Measurements from ENCODE around the gene OR2G3. TPM values are rescaled to one million over a fixed set of nuclear protein-coding genes. Genes with fewer than 3 reads are reported as not detected.

Gene OR2G3
- total and polyA plus RNA-seq, 2 donors (not counting 3 experiments of a cell fraction or from before 2014, with no cell fraction given) = not detected

- TF ChIP-seq FOS (IDR thresholded peaks at IDR 0.05; ENCODE audit: borderline replicate concordance, insufficient read depth, low read length) = no peak
- BruUV-seq (replicated peaks) = no TSS peak
- no peaks in the 10 kb centered on the region for H3K9me1 ChIP-seq (replicated peaks; ENCODE audit: control insufficient read depth, extremely low read depth, insufficient read depth, low read length)
- intact Hi-C loops (cut with micrococcal nuclease) (no loop called here), dilution Hi-C loops (cut with MboI; ENCODE audit: extremely low pct_ligation_motif_present, low sequenced_read_pairs) (no loop called here)
- H3K4me1 ChIP-seq (ENCODE audit: control insufficient read depth, extremely low read depth, insufficient read depth, low read length) = no peaks in the 10 kb centered on the region
- H3K27ac ChIP-seq (ENCODE audit: insufficient read depth, low read depth, low read length) = no peak overlapping the region
- no peak overlapping the region for H2AFZ ChIP-seq (ENCODE audit: low read depth, low read length)
- H3K9me3 ChIP-seq (replicated peaks; ENCODE audit: control insufficient read depth, insufficient read depth, low read length) = peaks cover 3% of the 10 kb centered on the region
- H4K20me1 ChIP-seq (replicated peaks; ENCODE audit: control insufficient read depth, extremely low read depth, insufficient read depth, low read length) = no peaks in the 10 kb centered on the region
- ChIA-PET POLR2A (no interaction called here), CTCF (no interaction called here)
- no peak overlapping the region for H3K4me3 ChIP-seq (replicated peaks in 1 of 3; ENCODE audit: insufficient read depth in 1 of 3, low read depth in 1 of 3, low read length in 3 of 3)
- no peak overlapping the region for H3K9ac ChIP-seq (replicated peaks; ENCODE audit: extremely low read depth, insufficient read depth, low read length)
- H3K27me3 ChIP-seq (ENCODE audit: control insufficient read depth in 2 of 2, insufficient read depth in 2 of 2, low read length in 2 of 2) = no peaks in the 10 kb centered on the region
- H3K4me2 ChIP-seq (ENCODE audit: insufficient read depth, low read length) = no peak overlapping the region
- FAIRE-seq (no peak), DNase-seq (ENCODE audit: low read depth, low spot score) (no peak)
- no peaks in the 10 kb centered on the region for H3K79me2 ChIP-seq (ENCODE audit: control insufficient read depth, insufficient read depth, low read length)
- H3K36me3 ChIP-seq (ENCODE audit: control insufficient read depth in 2 of 2, extremely low read depth in 1 of 2, insufficient read depth in 2 of 2, low read length in 2 of 2) = no peaks in the 10 kb centered on the region
Measured at GRCh38 chr1:247647864-247648263, 42.5 kb downstream of the OR2G3 start.

GRCh38 chr1:247653040-247653439 lies 47.7 kb downstream of the OR2G3 start:
- H3K27me3 ChIP-seq (ENCODE audit: control insufficient read depth in 2 of 2, insufficient read depth in 2 of 2, low read length in 2 of 2) = no peaks in the 10 kb centered on the region
- TF ChIP-seq JUN (IDR thresholded peaks at IDR 0.05; ENCODE audit: borderline replicate concordance, insufficient read depth, insufficient read length, low read depth) (no peak), GATA2 (IDR thresholded peaks at IDR 0.05; ENCODE audit: insufficient read depth, insufficient read length, low read depth, low read length) (no peak), MAX (IDR thresholded peaks at IDR 0.05; ENCODE audit: insufficient read depth, insufficient read length) (no peak)
- FAIRE-seq (no peak), DNase-seq (ENCODE audit: low read depth, low spot score) (no peak)
- H3K9me3 ChIP-seq (replicated peaks; ENCODE audit: control insufficient read depth, insufficient read depth, low read length) = peaks cover 5% of the 10 kb centered on the region
- no peaks in the 10 kb centered on the region for H3K9me1 ChIP-seq (replicated peaks; ENCODE audit: control insufficient read depth, extremely low read depth, insufficient read depth, low read length)
- H3K4me1 ChIP-seq (ENCODE audit: control insufficient read depth, extremely low read depth, insufficient read depth, low read length) = no peaks in the 10 kb centered on the region
- no peak overlapping the region for H2AFZ ChIP-seq (ENCODE audit: low read depth, low read length)
- H3K9ac ChIP-seq (replicated peaks; ENCODE audit: extremely low read depth, insufficient read depth, low read length) = no peak overlapping the region
- no peaks in the 10 kb centered on the region for H4K20me1 ChIP-seq (replicated peaks; ENCODE audit: control insufficient read depth, extremely low read depth, insufficient read depth, low read length)
- no TSS peak for BruUV-seq (replicated peaks)
- no peak overlapping the region for H3K4me2 ChIP-seq (ENCODE audit: insufficient read depth, low read length)
- no peaks in the 10 kb centered on the region for H3K79me2 ChIP-seq (ENCODE audit: control insufficient read depth, insufficient read depth, low read length)
- H3K4me3 ChIP-seq (replicated peaks in 1 of 3; ENCODE audit: insufficient read depth in 1 of 3, low read depth in 1 of 3, low read length in 3 of 3) = no peak overlapping the region
- dilution Hi-C loops (cut with MboI; ENCODE audit: extremely low pct_ligation_motif_present, low sequenced_read_pairs) = no loop called here
- ChIA-PET POLR2A (no interaction called here), CTCF (no interaction called here)
- no peaks in the 10 kb centered on the region for H3K36me3 ChIP-seq (ENCODE audit: control insufficient read depth in 2 of 2, extremely low read depth in 1 of 2, insufficient read depth in 2 of 2, low read length in 2 of 2)
- H3K27ac ChIP-seq (ENCODE audit: insufficient read depth, low read depth, low read length) = no peak overlapping the region
- intact Hi-C loops (cut with micrococcal nuclease) = no loop called here

Small RNAs within 50 kb of the gene (small RNA-seq; reads per million reads assigned to genes)
- not detected for gene RF00026 (ENCODE audit: insufficient read depth, insufficient read length, low read depth, low replicate concordance)

Other genes with a start within 250 kb of the OR2G3 start
- gene NLRP3, start 189.4 kb upstream of the OR2G3 start, total RNA-seq = 0.07 and 0.24 TPM in 2 replicates
- gene NLRP3, start 189.4 kb upstream of the OR2G3 start, polyA plus RNA-seq = 0.08 and 0.29 TPM in 2 replicates
- gene OR2B11, start 147.5 kb upstream of the OR2G3 start, total RNA-seq = not detected in 2 replicates
- gene OR2B11, start 147.5 kb upstream of the OR2G3 start, polyA plus RNA-seq = not detected in 2 replicates
- gene OR2C3, start 69.1 kb upstream of the OR2G3 start, total RNA-seq = not detected in 2 replicates
- gene OR2C3, start 69.1 kb upstream of the OR2G3 start, polyA plus RNA-seq = not detected in 2 replicates
- gene GCSAML, start 56.5 kb upstream of the OR2G3 start, total RNA-seq = not detected in 2 replicates
- gene GCSAML, start 56.5 kb upstream of the OR2G3 start, polyA plus RNA-seq = not detected in 2 replicates
- not detected in 2 replicates for gene OR2G2, start 17.2 kb upstream of the OR2G3 start, total RNA-seq
- not detected in 2 replicates for gene OR2G2, start 17.2 kb upstream of the OR2G3 start, polyA plus RNA-seq
- not detected in 2 replicates for gene OR13G1, start 74.2 kb downstream of the OR2G3 start, total RNA-seq
- gene OR13G1, start 74.2 kb downstream of the OR2G3 start, polyA plus RNA-seq = not detected in 2 replicates
- gene OR6F1, start 111.1 kb downstream of the OR2G3 start, total RNA-seq = not detected in 2 replicates
- gene OR6F1, start 111.1 kb downstream of the OR2G3 start, polyA plus RNA-seq = not detected in 2 replicates
- gene OR14K1, start 133.0 kb downstream of the OR2G3 start, total RNA-seq = not detected in 2 replicates
- not detected in 2 replicates for gene OR14K1, start 133.0 kb downstream of the OR2G3 start, polyA plus RNA-seq
- not detected in 2 replicates for gene OR14A2, start 142.6 kb downstream of the OR2G3 start, total RNA-seq
- not detected in 2 replicates for gene OR14A2, start 142.6 kb downstream of the OR2G3 start, polyA plus RNA-seq
- gene OR1C1, start 155.0 kb downstream of the OR2G3 start, total RNA-seq = not detected in 2 replicates
- not detected in 2 replicates for gene OR1C1, start 155.0 kb downstream of the OR2G3 start, polyA plus RNA-seq
- gene OR14A16, start 218.5 kb downstream of the OR2G3 start, total RNA-seq = not detected in 2 replicates
- not detected in 2 replicates for gene OR14A16, start 218.5 kb downstream of the OR2G3 start, polyA plus RNA-seq
- gene OR11L1, start 236.3 kb downstream of the OR2G3 start, total RNA-seq = not detected in 2 replicates
- gene OR11L1, start 236.3 kb downstream of the OR2G3 start, polyA plus RNA-seq = not detected in 2 replicates